ENCODE results near the gene TBX10.

Gene TBX10

DNA sequence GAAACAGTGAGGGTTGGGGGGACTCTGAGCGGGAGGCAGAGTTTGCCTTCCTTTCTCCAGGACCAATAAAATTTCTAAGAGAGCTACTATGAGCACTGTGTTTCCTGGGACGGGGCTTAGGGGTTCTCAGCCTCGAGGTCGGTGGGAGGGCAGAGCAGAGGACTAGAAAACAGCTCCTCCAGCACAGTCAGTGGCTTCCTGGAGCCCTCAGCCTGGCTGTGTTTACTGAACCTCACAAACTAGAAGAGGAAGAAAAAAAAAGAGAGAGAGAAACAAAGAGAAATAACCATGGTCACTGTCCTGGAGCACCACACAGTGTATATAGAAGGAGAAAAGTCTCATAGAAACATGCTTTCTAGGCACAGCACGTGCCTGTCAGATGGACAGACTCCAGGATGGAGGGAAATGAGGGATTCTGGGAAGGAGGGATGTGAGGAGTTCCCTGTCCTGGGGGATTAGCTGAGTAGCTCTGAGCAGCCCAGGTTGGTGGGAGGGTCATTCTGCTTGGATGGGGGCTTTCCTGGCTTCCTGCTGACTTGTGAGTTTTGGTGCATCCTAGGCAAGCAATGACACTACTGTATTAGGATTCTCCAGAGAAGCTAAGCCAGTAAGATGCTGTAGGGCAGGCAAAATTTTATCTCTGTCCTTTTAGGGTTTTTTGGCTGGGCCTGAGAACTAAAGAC, 52.9 kb downstream of the TBX10 start:
- POLR2A ChIA-PET, result no interaction called here
- CTCF ChIA-PET, result interaction anchor here (0.6 kb wide), 1 partner anchor 22 kb away, joined by 3 read pairs; no protein-coding TSS in a partner anchor
- TF ChIP-seq CTCF (IDR thresholded peaks at IDR 0.05; ENCODE audit: insufficient read depth, low read length, missing control alignments), result no peak
- H3K4me3 ChIP-seq (ENCODE audit: low read depth, low read length), result no peak overlapping the region
- DNase-seq (ENCODE audit: low read depth, low spot score), result no peak

DNA sequence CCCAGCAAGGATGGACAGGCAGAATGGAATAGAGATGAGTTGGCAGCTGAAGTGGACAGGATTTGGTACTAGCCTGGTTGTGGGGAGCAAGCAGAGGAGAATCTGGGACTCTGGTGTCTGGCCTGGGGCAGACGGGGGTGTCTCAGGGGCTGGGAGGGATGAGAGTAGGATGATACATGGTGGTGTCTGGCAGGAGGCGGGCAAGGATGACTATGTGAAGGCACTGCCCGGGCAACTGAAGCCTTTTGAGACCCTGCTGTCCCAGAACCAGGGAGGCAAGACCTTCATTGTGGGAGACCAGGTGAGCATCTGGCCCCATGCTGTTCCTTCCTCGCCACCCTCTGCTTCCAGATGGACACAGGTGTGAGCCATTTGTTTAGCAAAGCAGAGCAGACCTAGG, 53.7 kb downstream of the TBX10 start:
- CTCF ChIA-PET, result interaction anchor here (2.1 to 4.5 kb wide), 2 partner anchors 14 to 43 kb away, joined by 6 to 22 read pairs; partner anchors contain the start of gene NUDT8
- POLR2A ChIA-PET, result no interaction called here
- DNase-seq (ENCODE audit: low read depth, low spot score), result no peak
- no peak for TF ChIP-seq CTCF (IDR thresholded peaks at IDR 0.05; ENCODE audit: insufficient read depth, low read length, missing control alignments)
- peak overlapping the region; percentile 79; the same call in 1 of the 2 replicates for H3K4me3 ChIP-seq (ENCODE audit: low read depth, low read length)

DNA sequence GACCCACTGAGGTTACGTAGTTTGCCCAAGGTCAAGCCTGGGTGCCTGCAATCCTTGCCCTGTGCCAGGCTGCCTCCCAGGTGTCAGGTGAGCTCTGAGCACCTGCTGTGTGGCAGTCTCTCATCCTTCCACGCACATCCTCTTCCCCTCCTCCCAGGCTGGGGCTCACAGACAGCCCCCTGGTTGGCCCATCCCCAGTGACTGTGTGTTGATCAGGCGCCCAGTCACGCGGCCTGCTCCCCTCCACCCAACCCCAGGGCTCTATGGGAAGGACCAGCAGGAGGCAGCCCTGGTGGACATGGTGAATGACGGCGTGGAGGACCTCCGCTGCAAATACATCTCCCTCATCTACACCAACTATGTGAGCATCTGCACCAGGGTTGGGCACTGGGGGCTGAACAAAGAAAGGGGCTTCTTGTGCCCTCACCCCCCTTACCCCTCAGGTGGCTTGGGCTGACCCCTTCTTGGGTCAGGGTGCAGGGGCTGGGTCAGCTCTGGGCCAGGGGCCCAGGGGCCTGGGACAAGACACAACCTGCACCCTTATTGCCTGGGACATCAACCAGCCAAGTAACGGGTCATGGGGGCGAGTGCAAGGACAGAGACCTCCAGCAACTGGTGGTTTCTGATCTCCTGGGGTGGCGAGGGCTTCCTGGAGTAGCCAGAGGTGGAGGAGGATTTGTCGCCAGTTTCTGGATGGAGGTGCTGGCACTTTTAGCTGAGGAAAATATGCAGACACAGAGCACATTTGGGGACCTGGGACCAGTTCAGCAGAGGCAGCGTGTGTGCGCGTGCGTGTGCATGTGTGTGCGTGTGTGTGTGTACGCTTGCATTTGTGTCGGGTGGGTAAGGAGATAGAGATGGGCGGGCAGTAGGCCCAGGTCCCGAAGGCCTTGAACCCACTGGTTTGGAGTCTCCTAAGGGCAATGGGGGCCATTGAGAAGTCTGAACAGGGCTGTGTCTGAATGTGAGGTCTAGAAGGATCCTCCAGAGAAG, 54.4 kb downstream of the TBX10 start:
- no peak for DNase-seq (ENCODE audit: low read depth, low spot score)
- CTCF ChIA-PET, result interaction anchor here (0.8 to 4.5 kb wide), 6 partner anchors 11 to 79 kb away, joined by 3 to 22 read pairs (median 6); partner anchors contain the start of gene NUDT8
- POLR2A ChIA-PET, result interaction anchor here (2.5 kb wide), 1 partner anchor 8 kb away, joined by 9 read pairs; no protein-coding TSS in a partner anchor
- H3K4me3 ChIP-seq (ENCODE audit: low read depth, low read length), result peak overlapping the region; percentile 79
- no peak for TF ChIP-seq CTCF (IDR thresholded peaks at IDR 0.05; ENCODE audit: insufficient read depth, low read length, missing control alignments)

DNA sequence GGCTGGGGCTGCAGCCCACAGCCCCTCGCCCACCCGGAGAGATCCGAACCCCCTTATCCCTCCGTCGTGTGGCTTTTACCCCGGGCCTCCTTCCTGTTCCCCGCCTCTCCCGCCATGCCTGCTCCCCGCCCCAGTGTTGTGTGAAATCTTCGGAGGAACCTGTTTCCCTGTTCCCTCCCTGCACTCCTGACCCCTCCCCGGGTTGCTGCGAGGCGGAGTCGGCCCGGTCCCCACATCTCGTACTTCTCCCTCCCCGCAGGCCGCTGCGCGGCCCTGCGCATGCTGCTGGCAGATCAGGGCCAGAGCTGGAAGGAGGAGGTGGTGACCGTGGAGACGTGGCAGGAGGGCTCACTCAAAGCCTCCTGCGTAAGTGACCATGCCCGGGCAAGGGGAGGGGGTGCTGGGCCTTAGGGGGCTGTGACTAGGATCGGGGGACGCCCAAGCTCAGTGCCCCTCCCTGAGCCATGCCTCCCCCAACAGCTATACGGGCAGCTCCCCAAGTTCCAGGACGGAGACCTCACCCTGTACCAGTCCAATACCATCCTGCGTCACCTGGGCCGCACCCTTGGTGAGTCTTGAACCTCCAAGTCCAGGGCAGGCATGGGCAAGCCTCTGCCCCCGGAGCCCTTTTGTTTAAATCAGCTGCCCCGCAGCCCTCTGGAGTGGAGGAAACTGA, 55.2 kb downstream of the TBX10 start:
- CTCF ChIA-PET, result interaction anchor here (0.6 to 4.5 kb wide), 14 partner anchors 8 to 237 kb away, joined by 3 to 22 read pairs (median 6); partner anchors contain the start of gene NUDT8
- POLR2A ChIA-PET, result interaction anchor here (1.3 to 2.5 kb wide), 2 partner anchors 9 to 210 kb away, joined by 5 to 9 read pairs; partner anchors contain the start of gene CLCF1
- H3K4me3 ChIP-seq (ENCODE audit: low read depth, low read length), result peak overlapping the region; percentile 79
- TF ChIP-seq CTCF (IDR thresholded peaks at IDR 0.05; ENCODE audit: insufficient read depth, low read length, missing control alignments), result no peak
- no peak for DNase-seq (ENCODE audit: low read depth, low spot score)

- H3K4me3 ChIP-seq (ENCODE audit: low read depth, low read length), result peak within 1 kb of the TSS; percentile 79
- ChIA-PET POLR2A (interaction anchor here (0.7 to 2.5 kb wide), 3 partner anchors 9 to 210 kb away, joined by 3 to 9 read pairs (median 5); partner anchors contain the start of gene CLCF1), CTCF (interaction anchor here (0.6 to 4.5 kb wide), 18 partner anchors 9 to 237 kb away, joined by 3 to 22 read pairs (median 4); partner anchors contain the start of genes NUDT8 and PPP1CA)
- DNase-seq (ENCODE audit: low read depth, low spot score), result peak; percentile 33
- peak; percentile 64 for TF ChIP-seq CTCF (IDR thresholded peaks at IDR 0.05; ENCODE audit: insufficient read depth, low read length, missing control alignments)
These were observed 56.0 kb downstream of the TBX10 start, which contains the start of gene GSTP1 for GRCh38 chr11:67583247-67584204. Gene GSTP1, plus strand, starts transcription at chr11:67583812. Its CDS starts 32 bp downstream, at chr11:67583844.

Data from AG04449 (cell line).